Measurements from ENCODE around the gene CDON. TPM values are rescaled to one million over a fixed set of nuclear protein-coding genes. Genes with fewer than 3 reads are reported as not detected.

Gene CDON
- total and polyA plus RNA-seq, 8 donors = 0.80 to 10.7 (median 2.9) TPM

DNA sequence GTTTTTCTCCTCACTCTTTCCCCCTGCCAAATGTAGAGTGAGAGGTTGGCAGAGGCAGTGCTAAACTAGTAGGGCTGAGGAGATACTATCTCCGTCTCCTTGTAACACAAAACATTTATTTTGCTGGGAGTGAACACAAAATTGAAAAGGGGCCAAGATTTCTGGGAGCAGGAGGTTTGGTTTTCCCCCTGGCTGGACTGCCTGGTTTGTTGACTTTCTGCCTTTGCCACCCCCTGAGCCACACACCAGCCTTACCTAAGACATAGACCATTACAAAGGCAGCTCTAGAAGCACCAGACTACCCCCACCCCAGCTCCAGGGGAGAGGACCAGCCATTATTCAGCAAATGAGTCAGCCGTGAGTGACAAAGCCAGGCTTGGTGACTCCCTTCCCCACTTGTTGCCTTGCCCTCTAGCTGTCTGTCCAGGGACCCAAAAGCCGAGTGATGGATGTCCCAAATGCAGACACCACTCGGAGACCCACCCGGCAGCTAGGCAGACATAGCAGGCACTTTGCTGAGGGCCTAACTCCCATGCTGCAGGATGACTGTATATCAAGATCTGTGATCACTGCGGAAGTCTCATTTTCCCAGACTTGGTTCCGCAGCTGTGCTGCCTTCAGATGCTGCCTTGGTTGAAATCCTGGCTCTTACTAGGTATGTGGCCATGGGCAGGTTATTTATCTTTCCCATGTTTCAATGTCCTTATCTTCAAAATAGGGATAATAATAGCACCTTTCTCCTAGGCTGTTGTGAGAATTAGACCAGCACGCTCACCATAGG, 17.7 kb upstream of the CDON start:
- DNase-seq = peak in 2 of 6 donors; percentile 26 to 38
- WGBS, 2 donors = 25 to 29% methylated on average over 8 of the region's 8 CpGs

DNA sequence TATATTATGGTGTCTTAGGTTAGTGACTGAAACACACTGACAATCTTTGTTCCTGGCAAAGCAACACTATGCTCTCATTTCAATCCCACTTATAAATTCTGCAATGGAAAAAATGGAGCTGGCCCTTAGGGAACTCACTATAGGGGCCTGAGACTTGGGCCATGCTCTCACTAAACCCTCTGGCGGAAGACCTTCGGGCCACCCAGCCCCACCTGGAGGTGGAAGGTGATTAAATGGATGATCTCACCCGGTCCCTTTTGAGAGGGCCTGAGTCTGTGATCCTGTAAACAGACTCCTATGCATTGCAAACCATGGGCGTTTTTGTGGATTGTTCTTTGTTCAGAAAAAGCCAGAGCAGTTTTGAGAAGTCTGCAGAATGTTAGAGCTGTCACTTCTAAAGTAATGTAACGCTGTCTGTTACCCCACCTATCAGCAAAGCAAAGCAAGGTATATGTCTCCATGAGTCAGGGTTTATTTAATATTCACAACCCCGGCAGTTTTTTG, 17.0 kb upstream of the CDON start:
- TF ChIP-seq, protein P1, sequence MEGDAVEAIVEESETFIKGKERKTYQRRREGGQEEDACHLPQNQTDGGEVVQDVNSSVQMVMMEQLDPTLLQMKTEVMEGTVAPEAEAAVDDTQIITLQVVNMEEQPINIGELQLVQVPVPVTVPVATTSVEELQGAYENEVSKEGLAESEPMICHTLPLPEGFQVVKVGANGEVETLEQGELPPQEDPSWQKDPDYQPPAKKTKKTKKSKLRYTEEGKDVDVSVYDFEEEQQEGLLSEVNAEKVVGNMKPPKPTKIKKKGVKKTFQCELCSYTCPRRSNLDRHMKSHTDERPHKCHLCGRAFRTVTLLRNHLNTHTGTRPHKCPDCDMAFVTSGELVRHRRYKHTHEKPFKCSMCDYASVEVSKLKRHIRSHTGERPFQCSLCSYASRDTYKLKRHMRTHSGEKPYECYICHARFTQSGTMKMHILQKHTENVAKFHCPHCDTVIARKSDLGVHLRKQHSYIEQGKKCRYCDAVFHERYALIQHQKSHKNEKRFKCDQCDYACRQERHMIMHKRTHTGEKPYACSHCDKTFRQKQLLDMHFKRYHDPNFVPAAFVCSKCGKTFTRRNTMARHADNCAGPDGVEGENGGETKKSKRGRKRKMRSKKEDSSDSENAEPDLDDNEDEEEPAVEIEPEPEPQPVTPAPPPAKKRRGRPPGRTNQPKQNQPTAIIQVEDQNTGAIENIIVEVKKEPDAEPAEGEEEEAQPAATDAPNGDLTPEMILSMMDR (IDR thresholded peaks at IDR 0.05) = no peak
- WGBS, 2 donors = 38 to 48% methylated on average over 6 of the region's 6 CpGs
- DNase-seq (no peak), FAIRE-seq (no peak), ATAC-seq (peak; percentile 28 to 56 (median 38))
- no peaks in the 10 kb centered on the region for H3K27me3 ChIP-seq
- intact Hi-C loops (cut with DNase I) = no loop called here
- H3K36me3 ChIP-seq = no peaks in the 10 kb centered on the region
- H3K4me3 ChIP-seq = no peak overlapping the region
- H3K4me1 ChIP-seq = peaks cover 0 to 18% (median 16%) of the 10 kb centered on the region in 3 donors
- no peaks in the 10 kb centered on the region for H3K9me3 ChIP-seq
- H3K27ac ChIP-seq = peak overlapping the region in 3 of 4 donors; percentile 17 to 68 (median 66)

More for the DNA sequence above, 17.7 kb upstream of the CDON start:
- no peak for FAIRE-seq
- peak overlapping the region; percentile 17 to 68 (median 48) for H3K27ac ChIP-seq
- peaks cover 0 to 18% (median 16%) of the 10 kb centered on the region in 3 donors for H3K4me1 ChIP-seq
- no peaks in the 10 kb centered on the region for H3K27me3 ChIP-seq
- H3K4me3 ChIP-seq = no peak overlapping the region
- intact Hi-C loops (cut with DNase I) = no loop called here
- no peaks in the 10 kb centered on the region for H3K9me3 ChIP-seq
- ATAC-seq = peak; percentile 59 to 83 (median 70)
- no peaks in the 10 kb centered on the region for H3K36me3 ChIP-seq
- TF ChIP-seq, protein P1 (IDR thresholded peaks at IDR 0.05) = no peak

DNA sequence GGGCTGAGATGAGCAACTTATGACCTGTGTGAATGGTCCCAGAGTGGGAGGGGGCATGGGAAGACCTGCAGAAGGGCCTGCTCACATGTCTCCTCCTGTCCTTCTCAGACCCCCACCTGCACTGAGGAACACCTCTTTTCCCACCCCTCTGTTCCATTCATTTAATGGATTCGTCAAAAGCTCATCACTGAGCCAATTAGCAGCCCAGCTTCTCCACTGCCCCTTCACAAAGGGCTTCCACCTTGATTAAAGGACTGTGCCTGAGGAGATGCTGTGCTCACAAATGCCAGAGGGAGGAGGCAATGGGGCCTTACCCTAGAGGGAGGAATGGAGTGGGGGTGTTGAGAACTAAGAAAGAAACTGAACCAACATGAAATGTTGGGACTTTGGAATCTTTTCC, 14.0 kb upstream of the CDON start:
- Histone ChIP-seq H3K4me1 (peaks cover 0 to 18% (median 16%) of the 10 kb centered on the region in 3 donors), H3K27me3 (no peaks in the 10 kb centered on the region), H3K4me3 (no peak overlapping the region), H3K9me3 (no peaks in the 10 kb centered on the region), H3K27ac (no peak overlapping the region), H3K36me3 (no peaks in the 10 kb centered on the region)
- TF ChIP-seq, protein P1 (IDR thresholded peaks at IDR 0.05) = no peak
- 87 to 90% methylated on average over 1 of the region's 1 CpG for WGBS, 2 donors
- intact Hi-C loops (cut with DNase I) = no loop called here
- DNase-seq (no peak), FAIRE-seq (no peak), ATAC-seq (no peak)

DNA sequence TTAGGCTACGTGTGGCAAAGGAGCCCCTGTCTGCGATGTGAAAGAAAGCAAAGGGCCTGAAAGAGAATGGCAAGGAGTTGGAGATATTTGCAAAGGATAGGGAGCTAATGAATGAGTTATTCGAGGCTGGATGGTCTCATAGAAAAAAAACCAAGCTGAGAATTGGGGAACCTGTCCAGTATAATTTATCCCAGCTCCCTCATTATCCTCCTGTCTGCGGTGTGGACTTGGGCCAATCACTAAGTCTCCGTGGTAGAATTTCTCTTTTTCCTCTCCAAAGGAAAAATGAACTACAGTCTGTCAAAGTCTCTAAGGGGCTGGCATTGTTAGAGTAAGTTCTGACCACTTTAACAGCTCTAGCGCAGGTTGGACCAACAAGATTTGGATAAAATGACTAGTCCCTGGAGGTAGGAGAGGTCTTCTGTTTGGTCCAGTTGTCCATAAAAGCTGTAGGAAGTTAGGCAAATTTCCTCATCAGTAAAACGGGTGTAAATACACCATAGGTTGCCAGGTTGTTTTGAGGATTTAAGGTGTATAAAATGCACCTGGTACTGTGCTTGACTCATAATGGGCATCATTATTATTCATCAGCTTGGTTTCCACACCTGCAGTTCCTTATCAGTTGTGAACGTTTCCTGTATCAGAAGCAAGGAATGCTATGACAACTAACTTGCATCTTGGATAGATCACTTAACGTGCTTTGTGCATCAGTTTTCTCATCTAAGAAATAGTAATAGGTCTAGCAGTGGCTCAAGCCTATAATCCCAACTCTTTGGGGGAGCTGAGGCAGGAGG, 10.3 kb upstream of the CDON start:
- H3K9me3 ChIP-seq = no peaks in the 10 kb centered on the region
- WGBS, 2 donors = 57 to 63% methylated on average over 9 of the region's 9 CpGs
- TF ChIP-seq, protein P1 (IDR thresholded peaks at IDR 0.05) = no peak
- no peak for DNase-seq
- FAIRE-seq = no peak
- H3K4me3 ChIP-seq = no peak overlapping the region
- no peak overlapping the region for H3K27ac ChIP-seq
- no peak for ATAC-seq
- intact Hi-C loops (cut with DNase I) = no loop called here
- H3K36me3 ChIP-seq = no peaks in the 10 kb centered on the region
- no peaks in the 10 kb centered on the region for H3K4me1 ChIP-seq
- no peaks in the 10 kb centered on the region for H3K27me3 ChIP-seq
